Keratinocyte (primary cell): ENCODE measurements around the gene LRRN2. TPM values are rescaled to one million over a fixed set of nuclear protein-coding genes. Genes with fewer than 3 reads are reported as not detected.

Experiments
- DNase-seq: peaks from one replicate; pipeline ENCODE4 v3.0.0-alpha.2; 2011; ENCODE audit warnings: low read depth, missing footprints, low spot score
- FAIRE-seq: peaks from 2 replicates; lab custom pipeline; 2011; peaks lifted over from hg19 to GRCh38; lab: Jason Lieb, UNC
- H2AFZ ChIP-seq: 2 replicates; pipeline ENCODE4 v1.6.0; 2012; ENCODE audit warnings: low read length, control low read depth, inconsistent platforms; ENCODE audit not compliant: control insufficient read depth
- H3K27ac ChIP-seq: 2 replicates; pipeline ENCODE4 v1.5.1; 2011; ENCODE audit warnings: low read length; ENCODE audit not compliant: control insufficient read depth, insufficient read depth
- H3K27me3 ChIP-seq: 3 replicates; pipeline ENCODE4 v1.6.0; 2011; ENCODE audit warnings: low read length; ENCODE audit not compliant: control insufficient read depth, insufficient read depth; ENCODE audit errors: extremely low read depth
- H3K36me3 ChIP-seq, 2 experiments: 2 replicates in 1 of 2; 3 replicates in 1 of 2; pipeline ENCODE4 v1.5.1; 2011; ENCODE audit warnings: low read length in 2 of 2, mild to moderate bottlenecking in 1 of 2; ENCODE audit not compliant: control insufficient read depth in 2 of 2, insufficient read depth in 2 of 2; ENCODE audit errors: extremely low read depth in 1 of 2
- H3K4me1 ChIP-seq: 3 replicates; pipeline ENCODE4 v1.5.1; 2011; ENCODE audit warnings: low read length; ENCODE audit not compliant: control insufficient read depth, insufficient read depth; ENCODE audit errors: extremely low read depth
- H3K4me2 ChIP-seq: 3 replicates; pipeline ENCODE4 v1.6.0; 2011; ENCODE audit warnings: low read depth, low read length; ENCODE audit not compliant: control insufficient read depth, insufficient read depth; ENCODE audit errors: extremely low read depth
- H3K4me3 ChIP-seq, 3 experiments: fragments of 200-600 bp in 1 of 3; sonication (generic) in 1 of 3; 2 replicates in 2 of 3; 3 replicates in 1 of 3; pipeline ENCODE4 v1.5.1; 2011 to 2016; ENCODE audit warnings: low read length in 3 of 3, mild to moderate bottlenecking in 3 of 3, control low read depth in 2 of 3, inconsistent platforms in 1 of 3, low read depth in 1 of 3, mixed read lengths in 1 of 3, mixed run types in 1 of 3, moderate library complexity in 1 of 3; ENCODE audit not compliant: control insufficient read depth in 2 of 3, insufficient read depth in 2 of 3; ENCODE audit errors: extremely low read depth in 1 of 3
- H3K79me2 ChIP-seq: 2 replicates; pipeline ENCODE4 v1.6.0; 2012; ENCODE audit warnings: low read length; ENCODE audit not compliant: control insufficient read depth, insufficient read depth
- H3K9ac ChIP-seq: 3 replicates; pipeline ENCODE4 v1.6.0; 2011; ENCODE audit warnings: low read length; ENCODE audit not compliant: control insufficient read depth, insufficient read depth; ENCODE audit errors: extremely low read depth
- H3K9me1 ChIP-seq: 3 replicates; pipeline ENCODE4 v1.6.0; 2011; ENCODE audit warnings: low read length; ENCODE audit not compliant: control insufficient read depth, insufficient read depth; ENCODE audit errors: extremely low read depth
- H3K9me3 ChIP-seq: 2 replicates; pipeline ENCODE4 v1.5.1; 2012; ENCODE audit warnings: low read depth, low read length; ENCODE audit not compliant: control insufficient read depth
- H4K20me1 ChIP-seq: 3 replicates; pipeline ENCODE4 v1.6.0; 2011; ENCODE audit warnings: low read length; ENCODE audit not compliant: control insufficient read depth, insufficient read depth; ENCODE audit errors: extremely low read depth
- CTCF ChIP-seq, 3 experiments: IDR thresholded peaks in 1 of 3; conservative IDR thresholded peaks in 1 of 3; optimal IDR thresholded peaks in 1 of 3; 2 replicates in 2 of 3; 3 replicates in 1 of 3; pipeline versions ENCODE3 to v1.5.1; 2011; ENCODE audit warnings: low read length in 3 of 3, mild to moderate bottlenecking in 3 of 3, moderate library complexity in 2 of 3, control low read depth in 1 of 3, inconsistent platforms in 1 of 3; ENCODE audit not compliant: insufficient read depth in 2 of 3; ENCODE audit errors: extremely low read depth in 1 of 3
- EZH2 ChIP-seq: IDR thresholded peaks from one replicate; pipeline ENCODE4 v1.6.1; 2012; ENCODE audit warnings: inconsistent platforms, mild to moderate bottlenecking, low read length, moderate library complexity
- dilution Hi-C: fragments of 300-500 bp; cut with MboI; formaldehyde crosslinking; loops from one replicate; pipeline ENCODE4 v1.7.0; 2020; ENCODE audit warnings: low sequenced_read_pairs; ENCODE audit not compliant: extremely low pct_ligation_motif_present
- polyA plus RNA-seq, 5 experiments: library from polyadenylated mRNA; depleted of rRNA in 3 of 5; stranded (reverse) in 3 of 5; stranded (forward) in 1 of 5; unstranded in 1 of 5; fragments of >200 nt; gene quantifications; 1 replicate in 1 of 5; 2 replicates in 3 of 5; 3 replicates in 1 of 5; pipeline versions ENCODE4 v1.2.1 to v1.2.3, GENCODE V29; 2011 to 2012; ENCODE audit warnings: missing spikeins in 2 of 5, low read depth in 1 of 5, low replicate concordance in 1 of 5

LRRN2 gene
- polyA plus RNA-seq, 1 donor (not counting 4 experiments of a cell fraction or from before 2014, with no cell fraction given), result not detected

GRCh38 chr1:204730826-204731459 is 45.4 kb upstream of the LRRN2 start:
- no peaks in the 10 kb centered on the region for H3K79me2 ChIP-seq
- peaks cover 22% of the 10 kb centered on the region for H3K27me3 ChIP-seq
- no peak overlapping the region for H3K4me3 ChIP-seq
- DNase-seq (no peak), FAIRE-seq (no peak)
- no peaks in the 10 kb centered on the region for H4K20me1 ChIP-seq
- H3K9me1 ChIP-seq, result no peaks in the 10 kb centered on the region
- H3K4me1 ChIP-seq, result peaks cover 13% of the 10 kb centered on the region
- H3K9me3 ChIP-seq, result no peaks in the 10 kb centered on the region
- TF ChIP-seq EZH2 (no peak), CTCF (optimal IDR thresholded peaks at IDR 0.05 in 1 of 3, IDR thresholded peaks at IDR 0.05 in 1 of 3, conservative IDR thresholded peaks at IDR 0.05 in 1 of 3; ENCODE audit: extremely low read depth in 1 of 3, insufficient read depth in 2 of 3, low read length in 3 of 3) (no peak)
- H3K36me3 ChIP-seq, result no peaks in the 10 kb centered on the region
- H3K27ac ChIP-seq, result no peak overlapping the region
- H3K9ac ChIP-seq, result no peak overlapping the region
- peak overlapping the region; percentile 24 for H3K4me2 ChIP-seq
- H2AFZ ChIP-seq, result no peak overlapping the region
- dilution Hi-C loops, result no loop called here

- DNase-seq (no peak), FAIRE-seq (no peak)
- Histone ChIP-seq H3K9me1 (no peaks in the 10 kb centered on the region), H3K27me3 (peaks cover 21% of the 10 kb centered on the region), H3K36me3 (no peaks in the 10 kb centered on the region), H3K4me1 (peaks cover 18% of the 10 kb centered on the region), H3K79me2 (no peaks in the 10 kb centered on the region), H3K27ac (no peak overlapping the region), H3K9ac (no peak overlapping the region), H3K4me2 (no peak overlapping the region), H2AFZ (no peak overlapping the region), H3K9me3 (no peaks in the 10 kb centered on the region), H4K20me1 (no peaks in the 10 kb centered on the region), H3K4me3 (no peak overlapping the region)
- TF ChIP-seq EZH2, result no peak
- TF ChIP-seq CTCF (optimal IDR thresholded peaks at IDR 0.05 in 1 of 3, IDR thresholded peaks at IDR 0.05 in 1 of 3, conservative IDR thresholded peaks at IDR 0.05 in 1 of 3; ENCODE audit: extremely low read depth in 1 of 3, insufficient read depth in 2 of 3, low read length in 3 of 3), result no peak
- dilution Hi-C loops, result no loop called here
Measured at GRCh38 chr1:204729516-204729915, 44.0 kb upstream of the LRRN2 start.
